ENCODE results near the gene AGBL3.

AGBL3 gene

GRCh38 chr7:135076882-135077281, 90.6 kb downstream of the AGBL3 start:
- TF ChIP-seq CTCF (IDR thresholded peaks at IDR 0.05; ENCODE audit: extremely low read depth, missing control alignments), result no peak
- no peak for DNase-seq (ENCODE audit: low spot score)

- no peak for DNase-seq (ENCODE audit: low spot score)
Observed at GRCh38 chr7:135077642-135078041, 91.3 kb downstream of the AGBL3 start.

GRCh38 chr7:135078051-135078450, 91.7 kb downstream of the AGBL3 start:
- TF ChIP-seq CTCF (IDR thresholded peaks at IDR 0.05; ENCODE audit: extremely low read depth, missing control alignments), result no peak
- no peak for DNase-seq (ENCODE audit: low spot score)

More at GRCh38 chr7:135077642-135078041, 91.3 kb downstream of the AGBL3 start:
- TF ChIP-seq CTCF (IDR thresholded peaks at IDR 0.05; ENCODE audit: extremely low read depth, missing control alignments), result no peak

- no peak for DNase-seq (ENCODE audit: low spot score)
- no peak for TF ChIP-seq CTCF (IDR thresholded peaks at IDR 0.05; ENCODE audit: extremely low read depth, missing control alignments)
Observed at GRCh38 chr7:135079068-135079467, 92.8 kb downstream of the AGBL3 start.

- no peak for TF ChIP-seq CTCF (IDR thresholded peaks at IDR 0.05; ENCODE audit: extremely low read depth, missing control alignments)
- no peak for DNase-seq (ENCODE audit: low spot score)
Observed at GRCh38 chr7:135083005-135083404, 96.7 kb downstream of the AGBL3 start.

GRCh38 chr7:135088566-135088965, 102.3 kb downstream of the AGBL3 start:
- DNase-seq (ENCODE audit: low spot score), result no peak
- TF ChIP-seq CTCF (IDR thresholded peaks at IDR 0.05; ENCODE audit: extremely low read depth, missing control alignments), result no peak

GRCh38 chr7:135091717-135092116, 105.4 kb downstream of the AGBL3 start:
- no peak for TF ChIP-seq CTCF (IDR thresholded peaks at IDR 0.05; ENCODE audit: extremely low read depth, missing control alignments)
- no peak for DNase-seq (ENCODE audit: low spot score)

Measured in GM20000 (cell line).